ENCODE data around the gene ORAI2.
"Not testable (repeated sequence)": the region's sequence is repeated elsewhere in the genome, so short reads cannot be mapped to it uniquely, and the experiment has no call there.

GRCh38 chr7:102404862-102405188 is 28.6 kb upstream of the ORAI2 start:
- not testable (repeated sequence) for TF ChIP-seq CTCF (conservative IDR thresholded peaks at IDR 0.05; ENCODE audit: low read length); EZH2phosphoT487 (IDR thresholded peaks at IDR 0.05; ENCODE audit: borderline replicate concordance)

All from Loucy (cell line).